Stomach (tissue), 4 donors: ENCODE data around the gene CASP9.

ENCODE experiments used
- CTCF ChIP-seq, 7 experiments: fragments of 450-650 bp in 4 of 7; fragments of 200-600 bp in 3 of 7; sonication (generic) in 3 of 7; IDR thresholded peaks; one replicate each; pipeline ENCODE4 v1.5.1; 2016 to 2019; ENCODE audit warnings: antibody characterized with exemption in 7 of 7, control low read depth in 2 of 7, mild to moderate bottlenecking in 1 of 7
- EP300 ChIP-seq: sonication (generic); formaldehyde crosslinking; IDR thresholded peaks from one replicate; pipeline ENCODE4 v1.6.1; 2017; ENCODE audit warnings: antibody characterized with exemption
- POLR2A ChIP-seq, 4 donors: fragments of 450-650 bp; IDR thresholded peaks; one replicate each; pipeline ENCODE4 v1.6.1; 2016; ENCODE audit warnings: antibody characterized with exemption in 4 of 4, control low read depth in 2 of 4, mild to moderate bottlenecking in 1 of 4, moderate library complexity in 1 of 4

GRCh38 chr1:15524283-15525049, 451 bp upstream of the CASP9 start:
- no peak for TF ChIP-seq CTCF (IDR thresholded peaks at IDR 0.05)
- TF ChIP-seq POLR2A (IDR thresholded peaks at IDR 0.05) = no peak
- peak; percentile 17 for TF ChIP-seq EP300
